Glomerular visceral epithelial cell (primary cell): Measurements from ENCODE around the gene AOPEP.

Experiments
- DNase-seq: peaks from one replicate; pipeline ENCODE4 v3.0.0-alpha.2; 2016; ENCODE audit errors: extremely low spot score

AOPEP gene

GRCh38 chr9:94850540-94851434 lies 124.3 kb downstream of the AOPEP start:
- DNase-seq = no peak

GRCh38 chr9:94851467-94851866 lies 125.0 kb downstream of the AOPEP start:
- DNase-seq = no peak

DNA sequence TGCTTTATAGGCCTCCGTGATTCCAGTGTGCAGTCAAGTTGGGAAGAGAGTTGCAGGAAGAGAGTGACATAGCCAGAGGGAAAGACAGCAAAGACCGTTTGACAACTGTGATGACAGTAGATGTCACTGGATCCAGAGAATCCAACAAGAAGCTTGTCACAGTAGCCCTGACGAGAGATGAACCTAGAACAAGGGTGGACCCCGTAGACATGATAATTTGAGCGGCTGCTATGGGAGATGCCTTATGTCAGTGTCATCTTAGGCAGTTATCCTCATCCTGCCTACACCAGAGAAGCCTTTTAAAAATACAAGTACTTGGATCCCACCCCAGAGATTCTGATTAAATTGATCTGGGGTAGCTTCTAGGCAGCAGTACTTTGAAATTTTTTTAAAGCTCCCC lies 125.4 kb downstream of the AOPEP start:
- no peak for DNase-seq

DNA sequence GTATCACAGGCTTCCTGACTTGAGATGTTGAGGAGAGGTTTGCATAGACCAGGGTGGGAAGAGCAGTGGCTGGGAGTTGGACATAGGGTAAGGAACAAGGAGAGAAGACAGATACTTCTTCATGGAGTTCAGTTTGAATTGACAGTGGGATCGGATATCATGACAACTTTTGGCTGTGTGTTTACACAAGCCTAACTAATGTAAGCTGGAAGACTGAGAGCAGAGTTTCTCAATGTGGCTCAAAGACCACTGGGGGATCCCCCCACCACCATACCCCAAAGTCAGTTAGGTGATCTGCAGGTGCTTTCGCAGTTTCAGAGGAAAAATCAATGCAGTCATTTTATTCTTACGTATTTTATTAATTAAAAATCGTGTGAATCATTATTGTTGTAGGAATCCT lies 125.9 kb downstream of the AOPEP start:
- no peak for DNase-seq

GRCh38 chr9:94853887-94854286 lies 127.4 kb downstream of the AOPEP start:
- peak; percentile 55 for DNase-seq

GRCh38 chr9:94855903-94856302 lies 129.4 kb downstream of the AOPEP start:
- peak; percentile 45 for DNase-seq

DNA sequence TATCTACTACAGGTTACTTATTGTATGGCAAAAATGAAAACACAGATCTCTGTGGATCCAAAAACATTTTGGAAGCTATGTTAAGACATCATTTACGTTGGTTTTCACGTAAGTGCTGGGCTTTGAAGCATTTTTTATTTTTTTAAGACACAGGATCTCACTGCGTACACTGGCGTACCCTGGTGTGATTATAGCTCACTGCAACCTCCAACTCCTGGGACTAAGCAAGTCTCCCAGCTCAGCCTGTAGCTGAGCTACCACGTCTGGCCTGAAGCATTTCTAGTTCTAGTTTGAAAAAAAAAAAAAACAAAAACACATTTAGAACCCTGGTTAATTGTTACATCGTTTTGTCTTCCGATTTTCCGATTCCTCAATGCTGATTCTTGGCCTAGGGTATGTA lies 131.3 kb downstream of the AOPEP start:
- DNase-seq = no peak

- no peak for DNase-seq
Observed at GRCh38 chr9:94859226-94859625, 132.7 kb downstream of the AOPEP start.

DNA sequence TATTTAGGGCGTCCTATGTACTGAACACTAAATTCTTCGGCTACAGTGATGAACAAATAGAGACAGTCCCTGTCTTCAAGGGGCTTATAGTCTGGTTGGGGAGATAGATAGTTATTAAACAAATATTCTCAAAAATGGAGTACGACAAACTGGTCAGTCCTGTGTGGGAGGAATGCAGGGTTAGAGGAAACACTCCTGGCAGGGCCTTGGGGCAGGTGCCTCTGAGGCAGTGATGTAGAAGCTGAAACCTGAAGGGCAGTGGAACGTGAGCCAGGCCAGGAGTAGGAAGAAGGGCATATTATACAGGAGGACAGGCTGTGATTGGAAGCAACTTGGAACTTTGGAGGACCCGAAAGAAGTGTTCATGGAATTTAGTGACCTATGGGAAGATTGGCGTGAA lies 133.4 kb downstream of the AOPEP start:
- no peak for DNase-seq

GRCh38 chr9:94860678-94861588 lies 134.4 kb downstream of the AOPEP start:
- DNase-seq = peak; percentile 98

DNA sequence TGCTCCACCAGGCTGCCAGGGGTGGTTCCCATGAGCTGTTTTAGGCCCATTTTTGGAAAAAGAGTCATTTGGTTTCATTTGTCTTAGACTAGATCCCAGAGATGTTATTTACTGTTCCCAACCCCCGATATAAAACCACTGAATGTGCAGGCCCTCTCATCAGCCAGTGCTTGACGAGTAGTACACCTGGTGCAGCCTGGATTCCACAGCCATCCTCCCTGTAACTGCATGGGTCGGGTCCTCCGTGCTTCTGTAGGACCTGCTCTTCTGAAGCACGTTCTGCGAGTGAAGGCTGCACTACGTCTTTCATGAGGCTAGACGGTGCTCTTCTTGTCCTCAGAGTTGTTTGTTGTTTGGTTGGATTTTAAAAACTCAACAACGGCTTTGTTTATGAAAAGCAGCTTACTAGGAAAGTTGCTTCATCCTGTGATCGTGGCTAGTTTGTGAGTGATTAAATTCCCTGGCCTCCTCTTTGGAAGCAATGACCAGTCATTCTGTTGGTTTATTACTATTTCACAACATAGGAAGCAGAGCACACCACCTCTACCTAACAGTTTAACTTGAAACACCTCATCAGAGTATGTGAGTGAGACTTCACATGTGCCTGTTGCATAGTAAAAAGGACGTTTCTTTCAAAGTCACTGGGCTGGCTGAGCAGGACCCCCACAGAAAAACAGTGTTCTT lies 135.2 kb downstream of the AOPEP start:
- peak; percentile 50 for DNase-seq

DNA sequence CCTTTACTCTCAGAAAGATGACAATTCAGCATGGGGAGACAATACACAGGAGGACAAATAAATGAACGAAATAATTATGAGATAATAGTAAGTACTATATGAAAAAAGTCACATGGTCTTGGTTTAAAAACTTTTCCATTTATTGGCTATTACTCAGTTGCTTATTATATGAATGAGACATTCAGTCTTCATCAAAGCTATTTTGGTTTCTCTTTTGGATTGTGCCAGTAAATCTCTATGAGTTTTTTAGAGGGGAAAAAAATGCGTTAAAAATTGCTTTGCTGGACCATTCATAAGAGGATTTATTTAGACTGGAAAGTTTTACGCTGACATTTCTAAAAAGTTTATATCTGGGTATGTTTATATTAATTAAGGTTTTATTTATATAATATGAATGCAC lies 137.7 kb downstream of the AOPEP start:
- no peak for DNase-seq

DNA sequence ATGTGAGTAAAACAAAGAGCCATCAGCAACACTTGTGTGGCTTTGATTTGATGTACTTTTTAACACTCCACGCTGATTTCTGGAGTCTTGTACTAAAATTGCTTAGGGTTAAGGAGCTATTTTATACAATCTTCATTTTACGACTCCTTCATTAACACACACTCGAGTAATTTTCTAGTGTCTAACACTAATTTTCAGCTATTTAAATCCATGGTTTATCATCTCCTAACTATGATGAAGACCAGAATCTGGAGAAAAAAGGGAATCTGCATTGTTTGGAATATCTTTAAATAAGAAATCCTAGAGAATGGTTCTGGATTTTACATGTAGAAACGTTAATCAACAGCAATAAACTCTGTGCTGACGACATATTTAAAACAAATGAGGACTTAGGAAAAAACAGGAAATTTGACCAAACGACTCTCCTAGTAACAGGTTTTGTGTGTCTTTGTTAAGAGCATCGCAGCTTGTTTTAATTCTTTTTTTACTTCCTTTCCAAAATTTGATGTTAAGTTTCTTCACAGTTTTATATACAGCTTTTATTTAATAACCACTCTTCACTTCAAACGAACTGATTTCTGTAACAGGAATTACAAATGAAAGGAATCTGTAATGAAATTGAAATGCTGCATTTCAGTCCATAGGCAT lies 138.5 kb downstream of the AOPEP start:
- DNase-seq = no peak

- DNase-seq = no peak
Observed at GRCh38 chr9:94865582-94866452, 139.3 kb downstream of the AOPEP start.

GRCh38 chr9:94866770-94867169 lies 140.3 kb downstream of the AOPEP start:
- no peak for DNase-seq

DNA sequence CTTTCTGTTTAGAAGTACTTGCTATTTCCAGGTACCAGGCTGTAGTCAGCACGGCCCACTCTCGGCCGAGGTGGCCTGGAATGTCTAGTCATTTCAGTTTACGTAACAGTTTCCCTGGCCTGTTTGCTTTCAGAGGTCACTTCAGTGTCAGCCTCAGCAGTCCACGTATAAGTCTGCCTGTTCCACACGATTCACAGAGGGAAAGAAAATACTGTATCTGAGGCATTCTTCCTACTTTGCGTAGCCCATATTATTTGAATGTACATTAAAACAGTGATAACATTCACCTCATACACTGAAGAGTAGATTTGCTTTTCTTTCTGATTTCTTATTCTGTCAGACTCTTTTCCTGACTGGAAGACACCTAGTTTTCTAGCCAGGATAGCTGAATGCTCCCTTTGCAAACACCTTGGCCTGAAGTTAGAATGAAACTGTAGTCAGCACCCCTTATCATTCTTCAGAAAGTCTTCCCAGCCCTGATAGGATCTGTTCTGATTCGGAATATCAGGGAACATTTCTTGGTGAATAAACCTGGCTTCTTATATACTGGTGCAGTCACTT lies 140.9 kb downstream of the AOPEP start:
- DNase-seq = peak; percentile 87

DNA sequence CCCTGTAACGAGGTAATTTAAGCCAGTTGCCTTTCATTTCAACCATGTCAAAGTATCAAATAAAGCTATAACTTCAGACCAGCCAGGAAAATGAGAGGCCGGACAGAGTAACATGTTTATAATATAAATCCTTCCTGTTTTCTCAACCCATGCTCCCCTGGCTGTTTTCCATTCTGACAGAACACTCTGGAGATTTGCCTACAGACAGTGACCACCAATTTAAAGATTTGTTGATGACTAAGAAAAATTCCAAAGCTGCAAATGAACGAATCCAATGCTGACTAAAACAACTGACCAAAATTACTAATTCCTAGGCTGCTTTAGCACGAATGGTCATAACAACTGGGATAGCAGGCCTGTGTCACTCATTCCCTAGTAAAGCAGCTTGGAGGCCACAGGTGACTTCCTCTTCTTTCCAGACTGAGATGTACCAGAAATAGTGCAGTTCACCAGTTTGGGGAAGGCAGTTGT lies 141.4 kb downstream of the AOPEP start:
- DNase-seq = peak; percentile 90

DNA sequence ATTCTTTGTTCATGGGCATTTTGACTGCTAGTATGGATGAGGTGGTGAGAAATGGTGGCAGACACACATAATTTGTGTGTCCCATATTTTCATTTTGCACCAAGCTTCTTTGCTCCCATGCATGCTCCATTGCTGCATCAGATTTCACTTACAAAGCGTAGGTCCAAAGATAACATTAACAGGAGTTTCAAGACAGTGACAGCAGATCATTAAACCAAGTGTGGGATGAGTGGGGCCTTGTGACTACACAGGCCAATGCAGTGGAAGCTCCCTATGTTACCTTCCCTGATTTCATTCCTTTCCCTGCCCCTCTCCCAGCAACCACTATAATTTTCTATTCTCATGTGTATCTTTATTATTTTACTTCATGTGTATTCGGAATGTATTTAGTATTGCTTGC lies 142.0 kb downstream of the AOPEP start:
- peak; percentile 29 for DNase-seq

DNA sequence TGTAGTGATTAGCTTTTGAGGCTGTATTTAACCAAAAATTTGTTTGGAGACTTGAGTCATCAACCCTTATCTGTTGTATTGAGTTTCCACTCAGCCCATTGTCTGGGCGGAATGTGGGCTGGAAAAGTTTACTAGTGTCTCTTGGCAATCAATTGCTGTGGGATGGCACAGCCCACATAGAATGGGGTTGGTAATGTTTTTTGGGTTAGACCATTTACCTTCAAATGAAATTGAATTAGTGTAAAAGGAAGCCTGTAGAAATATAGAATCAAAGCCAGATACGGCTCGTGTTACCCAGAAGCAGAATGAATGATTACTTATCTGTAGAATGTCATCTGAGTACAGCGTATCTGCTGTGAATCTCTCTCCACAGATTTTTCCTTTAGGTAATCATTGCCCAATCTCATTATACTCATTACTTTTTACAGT lies 142.9 kb downstream of the AOPEP start:
- DNase-seq = no peak

DNA sequence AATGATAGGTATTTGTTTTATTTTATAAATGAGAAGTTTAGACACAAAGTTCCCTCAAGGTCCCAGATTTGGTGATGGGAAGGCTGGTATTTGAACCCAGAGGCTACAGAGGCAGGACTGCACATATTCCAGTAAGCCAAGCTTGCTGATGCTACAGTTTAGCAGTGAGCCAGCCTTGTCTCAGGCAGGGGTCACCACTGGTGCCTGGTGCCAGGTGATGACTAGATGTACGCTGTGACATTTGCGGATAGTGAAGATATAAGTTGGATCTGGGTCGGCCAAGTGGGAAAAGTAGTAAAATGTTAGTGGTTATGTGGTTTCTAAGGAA lies 143.9 kb downstream of the AOPEP start:
- peak; percentile 25 for DNase-seq
